Right lobe of liver (tissue), 6 donors: ENCODE measurements around the gene SNPH. TPM values are rescaled to one million over a fixed set of nuclear protein-coding genes. Genes with fewer than 3 reads are reported as not detected.

Experiments used
- ATAC-seq, 4 donors: fragments of 200-7000 bp; cut with Tn5 transposase; one replicate each; pipeline ENCODE4 v1.9.1; 2020; ENCODE audit warnings: mild to moderate bottlenecking in 4 of 4, moderate library complexity in 4 of 4
- DNase-seq, 3 donors: peaks; one replicate each; pipeline ENCODE4 v3.0.0-alpha.2; 2020
- H3K27ac ChIP-seq, 3 donors: fragments of 200-600 bp; one replicate each; pipeline ENCODE4 v1.8.0; 2022
- H3K27me3 ChIP-seq, 2 donors: fragments of 200-600 bp; one replicate each; pipeline ENCODE4 v1.8.0; 2022
- H3K36me3 ChIP-seq, 4 donors: fragments of 200-600 bp; sonication (generic) in 1 of 4; one replicate each; pipeline versions ENCODE4 v1.5.1 to v1.8.0; 2017 to 2022; ENCODE audit warnings: control low read depth in 1 of 4
- H3K4me1 ChIP-seq, 4 donors: fragments of 200-600 bp; sonication (generic) in 1 of 4; one replicate each; pipeline versions ENCODE4 v1.5.1 to v1.8.0; 2017 to 2022; ENCODE audit warnings: control low read depth in 1 of 4
- H3K4me3 ChIP-seq, 3 donors: fragments of 200-600 bp; one replicate each; pipeline ENCODE4 v1.8.0; 2022
- H3K9me3 ChIP-seq, 4 donors: fragments of 200-600 bp; sonication (generic) in 1 of 4; one replicate each; pipeline versions ENCODE4 v1.5.1 to v1.8.0; 2017 to 2022; ENCODE audit warnings: control low read depth in 1 of 4
- CTCF ChIP-seq, 4 donors: fragments of 200-600 bp in 3 of 4; fragments of 450-650 bp in 1 of 4; IDR thresholded peaks; one replicate each; pipeline versions ENCODE4 v1.5.1 to v1.8.0; 2016 to 2022; ENCODE audit warnings: antibody characterized with exemption in 4 of 4, mild to moderate bottlenecking in 2 of 4
- POLR2A ChIP-seq: fragments of 450-650 bp; IDR thresholded peaks from one replicate; pipeline ENCODE4 v1.6.1; 2017; ENCODE audit warnings: antibody characterized with exemption, mild to moderate bottlenecking
- WGBS: methylation state at CpG from one replicate; pipeline ENCODE4 v1.1.6; 2018; ENCODE audit warnings: low coverage, low lambda C conversion rate; ENCODE audit not compliant: insufficient coverage; ENCODE audit errors: missing lambda C conversion rate; 5-methylcytosine and 5-hydroxymethylcytosine counted together
- intact Hi-C, 2 donors: fragments of 100-400 bp; cut with DNase I; formaldehyde crosslinking; loops; one replicate each; pipeline versions ENCODE4 v1.11.2 to v1.14.1; 2022
- total RNA-seq, 6 experiments: library from RNA; depleted of rRNA in 2 of 6; stranded (reverse); fragments of >200 nt in 2 of 6; fragmentation: NEBNext Ultra II Directional in 3 of 6; extraction: Animal tissue kit (Norgen Biotek cat#: 25700) in 3 of 6; gene quantifications; one replicate each; pipeline versions ENCODE4 v1.1.0 to v1.2.4, GENCODE V29; 2016 to 2023
- donor health status: DM: no; HTN: yes; CAD: no.
- donor health status: DM: no; HTN: no; CAD: no.
- donor health status: DM: no; HTN: no; CAD: no.
- donor health status: DM: no; HTN: yes; CAD: no.
- donor health status: DM: no; HTN: yes; CAD: no.

The SNPH gene
- total RNA-seq, 6 experiments from 2014 or later: 0.11 to 0.61 (median 0.12) TPM

DNA sequence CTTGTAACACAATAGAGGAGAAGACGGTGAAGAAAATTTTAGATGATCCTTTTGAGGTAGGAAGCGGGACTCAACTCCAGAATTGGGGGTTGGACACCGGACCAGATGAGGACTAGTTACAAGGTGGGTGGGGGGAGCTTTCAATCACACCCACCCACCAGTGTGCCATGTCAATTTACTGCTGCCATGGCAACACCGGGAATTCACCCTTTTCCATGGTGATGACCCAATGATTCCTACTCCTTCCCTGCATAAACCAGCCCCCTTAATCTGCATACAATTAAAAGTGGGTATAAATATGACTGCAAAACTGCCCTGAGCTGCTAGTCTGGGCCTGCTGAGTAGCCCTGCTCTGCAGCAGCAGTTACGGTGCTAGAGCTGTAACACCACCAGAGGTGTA, 25.5 kb upstream of the SNPH start:
- Histone ChIP-seq H3K4me1 (no peaks in the 10 kb centered on the region), H3K9me3 (no peaks in the 10 kb centered on the region), H3K27me3 (peaks cover 0 to 4% of the 10 kb centered on the region in 2 donors), H3K27ac (no peak overlapping the region), H3K36me3 (no peaks in the 10 kb centered on the region), H3K4me3 (no peak overlapping the region)
- no peak for ATAC-seq
- no peak for DNase-seq
- 83% methylated on average over 4 of the region's 5 CpGs for WGBS
- intact Hi-C loops: no loop called here
- TF ChIP-seq CTCF (IDR thresholded peaks at IDR 0.05) (no peak), POLR2A (no peak)

DNA sequence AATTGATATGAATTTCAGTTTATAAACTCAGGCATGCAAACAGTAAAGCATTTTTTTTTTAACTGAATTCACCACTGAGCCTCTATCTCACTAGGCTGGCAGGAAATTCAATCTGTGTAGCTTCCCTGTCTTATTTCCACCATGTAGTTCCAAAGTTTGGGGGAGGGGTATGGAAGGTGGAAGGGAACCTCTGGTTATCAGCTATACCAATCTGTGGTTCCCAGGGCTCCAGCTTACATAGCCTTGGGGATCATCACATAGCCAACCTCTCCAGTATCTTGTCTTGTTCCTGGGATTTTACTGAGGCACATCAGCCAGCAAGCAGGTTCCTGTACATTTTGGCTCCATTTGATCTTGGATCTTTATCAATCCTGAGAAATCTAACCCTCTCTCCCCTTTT, 24.6 kb upstream of the SNPH start:
- peaks cover 0 to 4% of the 10 kb centered on the region in 2 donors for H3K27me3 ChIP-seq
- intact Hi-C loops: no loop called here
- ATAC-seq (no peak), DNase-seq (no peak)
- H3K36me3 ChIP-seq: no peaks in the 10 kb centered on the region
- no peak overlapping the region for H3K27ac ChIP-seq
- no peaks in the 10 kb centered on the region for H3K9me3 ChIP-seq
- no peak overlapping the region for H3K4me3 ChIP-seq
- TF ChIP-seq POLR2A (no peak), CTCF (IDR thresholded peaks at IDR 0.05) (no peak)
- no peaks in the 10 kb centered on the region for H3K4me1 ChIP-seq

DNA sequence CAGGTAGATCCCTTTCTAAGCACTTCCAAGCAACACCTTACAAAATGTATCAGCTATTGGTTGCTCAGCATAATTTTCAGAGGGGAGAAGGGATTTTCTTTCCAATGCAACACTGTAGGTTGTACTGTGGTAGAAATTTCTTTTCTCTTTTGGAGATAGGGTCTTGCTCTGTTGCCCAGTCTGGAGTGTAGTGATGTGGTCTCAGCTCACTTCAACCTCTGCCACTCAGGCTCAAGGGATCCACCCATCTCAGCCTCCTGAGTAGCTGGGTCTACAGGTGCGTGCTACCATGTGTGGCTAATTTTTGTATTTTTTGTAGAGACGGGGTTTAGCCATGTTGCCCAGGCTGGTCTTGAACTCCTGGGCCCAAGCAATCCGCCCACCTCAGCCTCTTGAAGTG, 24.0 kb upstream of the SNPH start:
- no peak for TF ChIP-seq POLR2A
- no peak for TF ChIP-seq CTCF (IDR thresholded peaks at IDR 0.05)
- DNase-seq: no peak
- Histone ChIP-seq H3K4me3 (no peak overlapping the region), H3K4me1 (no peaks in the 10 kb centered on the region), H3K36me3 (no peaks in the 10 kb centered on the region), H3K9me3 (no peaks in the 10 kb centered on the region), H3K27me3 (peaks cover 0 to 4% of the 10 kb centered on the region in 2 donors), H3K27ac (no peak overlapping the region)
- intact Hi-C loops: no loop called here
- 50% methylated on average over 3 of the region's 3 CpGs for WGBS
- ATAC-seq: no peak

DNA sequence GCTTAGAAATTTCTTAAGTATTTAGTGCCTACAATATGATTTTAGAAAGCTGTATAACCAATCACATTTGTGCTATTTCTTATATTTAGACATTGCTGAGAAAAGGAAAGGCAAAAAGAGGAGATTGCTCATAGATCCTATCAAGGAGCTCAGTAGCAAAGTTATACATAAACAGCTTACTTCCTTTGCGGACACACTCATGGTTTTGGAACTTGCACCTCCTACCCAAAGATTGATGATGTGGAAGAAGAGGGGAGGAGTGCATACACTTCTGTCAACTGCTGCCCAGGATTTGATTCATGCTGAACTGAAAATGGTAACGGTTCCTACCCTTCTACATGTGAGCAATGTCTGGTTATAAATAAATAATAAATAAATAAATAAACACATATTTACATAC, 23.6 kb upstream of the SNPH start:
- Histone ChIP-seq H3K4me1 (no peaks in the 10 kb centered on the region), H3K36me3 (no peaks in the 10 kb centered on the region), H3K4me3 (no peak overlapping the region), H3K27ac (no peak overlapping the region), H3K9me3 (no peaks in the 10 kb centered on the region), H3K27me3 (peaks cover 0 to 4% of the 10 kb centered on the region in 2 donors)
- TF ChIP-seq POLR2A (no peak), CTCF (IDR thresholded peaks at IDR 0.05) (no peak)
- ATAC-seq (no peak), DNase-seq (no peak)
- WGBS: 63% methylated on average over 2 of the region's 2 CpGs
- intact Hi-C loops: no loop called here

GRCh38 chr20:1245578-1245977, 20.5 kb upstream of the SNPH start:
- H3K36me3 ChIP-seq: no peaks in the 10 kb centered on the region
- TF ChIP-seq CTCF (IDR thresholded peaks at IDR 0.05): no peak
- no peak for TF ChIP-seq POLR2A
- H3K27ac ChIP-seq: no peak overlapping the region
- no peaks in the 10 kb centered on the region for H3K27me3 ChIP-seq
- no peak overlapping the region for H3K4me3 ChIP-seq
- 35% methylated on average over 2 of the region's 2 CpGs for WGBS
- no peaks in the 10 kb centered on the region for H3K4me1 ChIP-seq
- no peak for DNase-seq
- no peaks in the 10 kb centered on the region for H3K9me3 ChIP-seq
- no peak for ATAC-seq
- intact Hi-C loops: no loop called here
